ENCODE measurements around the gene PLB1.

Gene PLB1

GRCh38 chr2:28583899-28584553, 88.2 kb downstream of the PLB1 start:
- TF ChIP-seq, protein P1, sequence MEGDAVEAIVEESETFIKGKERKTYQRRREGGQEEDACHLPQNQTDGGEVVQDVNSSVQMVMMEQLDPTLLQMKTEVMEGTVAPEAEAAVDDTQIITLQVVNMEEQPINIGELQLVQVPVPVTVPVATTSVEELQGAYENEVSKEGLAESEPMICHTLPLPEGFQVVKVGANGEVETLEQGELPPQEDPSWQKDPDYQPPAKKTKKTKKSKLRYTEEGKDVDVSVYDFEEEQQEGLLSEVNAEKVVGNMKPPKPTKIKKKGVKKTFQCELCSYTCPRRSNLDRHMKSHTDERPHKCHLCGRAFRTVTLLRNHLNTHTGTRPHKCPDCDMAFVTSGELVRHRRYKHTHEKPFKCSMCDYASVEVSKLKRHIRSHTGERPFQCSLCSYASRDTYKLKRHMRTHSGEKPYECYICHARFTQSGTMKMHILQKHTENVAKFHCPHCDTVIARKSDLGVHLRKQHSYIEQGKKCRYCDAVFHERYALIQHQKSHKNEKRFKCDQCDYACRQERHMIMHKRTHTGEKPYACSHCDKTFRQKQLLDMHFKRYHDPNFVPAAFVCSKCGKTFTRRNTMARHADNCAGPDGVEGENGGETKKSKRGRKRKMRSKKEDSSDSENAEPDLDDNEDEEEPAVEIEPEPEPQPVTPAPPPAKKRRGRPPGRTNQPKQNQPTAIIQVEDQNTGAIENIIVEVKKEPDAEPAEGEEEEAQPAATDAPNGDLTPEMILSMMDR (IDR thresholded peaks at IDR 0.05; ENCODE audit: control insufficient read depth, extremely low read depth, insufficient read depth): no peak

DNA sequence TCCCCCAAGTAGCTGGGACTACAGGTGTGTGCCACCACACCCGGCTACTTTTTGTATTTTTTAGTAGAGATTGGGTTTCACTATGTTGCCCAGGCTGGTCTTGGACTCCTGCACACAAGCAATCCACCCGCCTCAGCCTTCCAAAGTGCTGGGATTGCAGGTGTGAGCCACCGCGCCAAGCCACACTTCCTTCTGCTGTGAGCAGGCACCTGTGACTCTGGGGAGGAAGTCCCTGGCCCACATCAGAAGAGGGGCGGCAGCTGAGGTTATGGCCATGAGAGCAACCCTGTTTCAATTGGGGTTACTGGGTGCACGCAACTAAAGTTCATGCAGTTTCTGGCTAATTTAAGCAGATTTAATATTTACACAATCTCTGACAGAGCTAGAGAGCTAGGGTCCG, 91.0 kb downstream of the PLB1 start:
- H3K4me3 ChIP-seq (ENCODE audit: low read depth, low read length): no peak overlapping the region
- TF ChIP-seq, protein P1 (IDR thresholded peaks at IDR 0.05; ENCODE audit: control insufficient read depth, extremely low read depth, insufficient read depth): no peak
- no peak for DNase-seq (ENCODE audit: low read depth)

More at GRCh38 chr2:28583899-28584553, 88.2 kb downstream of the PLB1 start:
- no peak for DNase-seq (ENCODE audit: low read depth)
- no peak overlapping the region for H3K4me3 ChIP-seq (ENCODE audit: low read depth, low read length)

- TF ChIP-seq, protein P1 (IDR thresholded peaks at IDR 0.05; ENCODE audit: control insufficient read depth, extremely low read depth, insufficient read depth): no peak
- H3K4me3 ChIP-seq (ENCODE audit: low read depth, low read length): no peak overlapping the region
- no peak for DNase-seq (ENCODE audit: low read depth)
Observed at GRCh38 chr2:28587526-28588291, 91.8 kb downstream of the PLB1 start.

DNA sequence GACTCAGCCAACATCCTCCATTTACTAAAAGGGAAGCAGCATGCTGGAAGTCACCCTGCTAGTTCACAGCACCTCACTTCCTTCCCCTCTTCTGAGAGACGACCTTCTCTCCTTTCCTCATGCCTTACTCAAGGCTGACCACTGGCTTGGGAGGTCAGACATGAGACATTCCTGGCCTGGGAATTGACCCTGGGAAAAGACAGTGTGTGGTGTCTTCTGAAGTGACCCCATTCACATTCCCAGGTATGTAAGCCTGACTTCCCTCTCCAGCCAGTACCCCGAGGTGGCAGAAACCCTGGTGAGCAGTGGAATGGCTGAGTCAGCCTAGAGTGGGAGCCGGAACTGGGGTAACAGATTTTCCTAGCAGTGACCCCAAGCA, 92.4 kb downstream of the PLB1 start:
- no peak for DNase-seq (ENCODE audit: low read depth)
- no peak overlapping the region for H3K4me3 ChIP-seq (ENCODE audit: low read depth, low read length)

GRCh38 chr2:28589746-28590463, 94.0 kb downstream of the PLB1 start:
- TF ChIP-seq, protein P1 (IDR thresholded peaks at IDR 0.05; ENCODE audit: control insufficient read depth, extremely low read depth, insufficient read depth): no peak
- no peak overlapping the region for H3K4me3 ChIP-seq (ENCODE audit: low read depth, low read length)
- DNase-seq (ENCODE audit: low read depth): no peak

More for the DNA sequence above, 92.4 kb downstream of the PLB1 start:
- TF ChIP-seq, protein P1 (IDR thresholded peaks at IDR 0.05; ENCODE audit: control insufficient read depth, extremely low read depth, insufficient read depth): no peak

GRCh38 chr2:28590496-28591301, 94.8 kb downstream of the PLB1 start:
- H3K4me3 ChIP-seq (ENCODE audit: low read depth, low read length): no peak overlapping the region
- TF ChIP-seq, protein P1 (IDR thresholded peaks at IDR 0.05; ENCODE audit: control insufficient read depth, extremely low read depth, insufficient read depth): no peak
- no peak for DNase-seq (ENCODE audit: low read depth)

Measured in LNCaP clone FGC (cell line).